Right forelimb (tissue), 1 donor: ENCODE measurements around the gene CD200R1L.

Source experiments
- DNase-seq: peaks from one replicate; pipeline ENCODE4 v3.0.0-alpha.2; 2018

The CD200R1L gene

GRCh38 chr3:112786002-112786590, 60.6 kb downstream of the CD200R1L start:
- DNase-seq, result no peak

- no peak for DNase-seq
Measured at GRCh38 chr3:112785321-112786001, 61.2 kb downstream of the CD200R1L start.

GRCh38 chr3:112782491-112782890, 64.2 kb downstream of the CD200R1L start:
- DNase-seq, result no peak

- no peak for DNase-seq
Measured at GRCh38 chr3:112781599-112781998, 65.1 kb downstream of the CD200R1L start.

- no peak for DNase-seq
Measured at GRCh38 chr3:112779558-112780480, 66.8 kb downstream of the CD200R1L start.

GRCh38 chr3:112779011-112779410, 67.7 kb downstream of the CD200R1L start:
- DNase-seq, result no peak

- DNase-seq, result no peak
Measured at GRCh38 chr3:112778353-112778948, 68.2 kb downstream of the CD200R1L start.

GRCh38 chr3:112777811-112778210, 68.9 kb downstream of the CD200R1L start:
- DNase-seq, result no peak

GRCh38 chr3:112776836-112777235, 69.8 kb downstream of the CD200R1L start:
- no peak for DNase-seq

GRCh38 chr3:112776000-112776399, 70.7 kb downstream of the CD200R1L start:
- no peak for DNase-seq

- no peak for DNase-seq
Measured at GRCh38 chr3:112775011-112775742, 71.5 kb downstream of the CD200R1L start.

- DNase-seq, result no peak
Measured at GRCh38 chr3:112774293-112774926, 72.3 kb downstream of the CD200R1L start.

- no peak for DNase-seq
Measured at GRCh38 chr3:112773864-112774263, 72.8 kb downstream of the CD200R1L start.

GRCh38 chr3:112770951-112771350, 75.7 kb downstream of the CD200R1L start:
- no peak for DNase-seq

GRCh38 chr3:112770032-112770626, 76.5 kb downstream of the CD200R1L start:
- no peak for DNase-seq

- no peak for DNase-seq
Measured at GRCh38 chr3:112769286-112769978, 77.2 kb downstream of the CD200R1L start.

- no peak for DNase-seq
Measured at GRCh38 chr3:112767777-112768176, 78.9 kb downstream of the CD200R1L start.

GRCh38 chr3:112767177-112767576, 79.5 kb downstream of the CD200R1L start:
- no peak for DNase-seq
